ENCODE measurements around the gene MBD2. TPM values are rescaled to one million over a fixed set of nuclear protein-coding genes. Genes with fewer than 3 reads are reported as not detected.

Gene MBD2
- total RNA-seq, 1 experiment from 2014 or later: 37.0 TPM

DNA sequence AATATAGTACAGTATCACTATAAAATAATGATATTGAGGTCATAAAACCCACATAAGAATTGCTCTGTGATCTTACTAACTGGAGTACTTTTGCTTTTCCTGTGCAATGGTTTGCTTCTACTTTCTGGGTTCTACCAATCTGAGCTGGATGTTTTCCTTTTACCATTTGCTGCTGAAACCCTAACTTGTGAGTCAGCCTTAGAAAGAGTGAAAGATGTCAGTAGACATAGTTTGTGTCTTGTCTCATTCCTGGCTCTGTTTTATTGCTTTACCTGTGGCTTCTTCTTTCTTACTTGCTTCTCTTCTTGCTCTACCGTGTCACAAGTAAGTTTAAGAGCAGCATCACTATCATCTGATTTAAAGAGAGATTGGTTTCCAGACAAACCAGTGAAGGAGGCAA is 61.0 kb downstream of the MBD2 start:
- no peaks in the 10 kb centered on the region for H3F3A ChIP-seq (ENCODE audit: low read length, unreplicated experiment)
- H2AFZ ChIP-seq (ENCODE audit: low read length): no peak overlapping the region
- no peaks in the 10 kb centered on the region for H3K9me2 ChIP-seq (replicated peaks; ENCODE audit: low read length)
- peak; percentile 41 for DNase-seq
- no peaks in the 10 kb centered on the region for H4K20me1 ChIP-seq (ENCODE audit: low read length)
- H3K27me3 ChIP-seq (ENCODE audit: low read length): no peaks in the 10 kb centered on the region
- no peaks in the 10 kb centered on the region for H3K9me3 ChIP-seq (ENCODE audit: low read length)
- ATAC-seq: peak; percentile 41
- POLR2A ChIA-PET (ENCODE audit: unreplicated experiment): interaction anchor here (0.6 kb wide), 1 partner anchor 30 kb away, joined by 4 read pairs; no protein-coding TSS in a partner anchor
- no peak overlapping the region for H3K27ac ChIP-seq (ENCODE audit: low read length)
- H3K79me2 ChIP-seq (ENCODE audit: low read length): peaks cover 10% of the 10 kb centered on the region; the same call in 1 of the 2 replicates
- H3K9ac ChIP-seq (ENCODE audit: low read length): no peak overlapping the region
- peaks cover 31% of the 10 kb centered on the region for H3K4me1 ChIP-seq (ENCODE audit: insufficient read depth, low read length)
- H3K4me3 ChIP-seq (ENCODE audit: low read length): no peak overlapping the region
- TF ChIP-seq EZH2 (IDR thresholded peaks at IDR 0.05; ENCODE audit: low read length, unreplicated experiment): no peak
- TF ChIP-seq, protein P1, sequence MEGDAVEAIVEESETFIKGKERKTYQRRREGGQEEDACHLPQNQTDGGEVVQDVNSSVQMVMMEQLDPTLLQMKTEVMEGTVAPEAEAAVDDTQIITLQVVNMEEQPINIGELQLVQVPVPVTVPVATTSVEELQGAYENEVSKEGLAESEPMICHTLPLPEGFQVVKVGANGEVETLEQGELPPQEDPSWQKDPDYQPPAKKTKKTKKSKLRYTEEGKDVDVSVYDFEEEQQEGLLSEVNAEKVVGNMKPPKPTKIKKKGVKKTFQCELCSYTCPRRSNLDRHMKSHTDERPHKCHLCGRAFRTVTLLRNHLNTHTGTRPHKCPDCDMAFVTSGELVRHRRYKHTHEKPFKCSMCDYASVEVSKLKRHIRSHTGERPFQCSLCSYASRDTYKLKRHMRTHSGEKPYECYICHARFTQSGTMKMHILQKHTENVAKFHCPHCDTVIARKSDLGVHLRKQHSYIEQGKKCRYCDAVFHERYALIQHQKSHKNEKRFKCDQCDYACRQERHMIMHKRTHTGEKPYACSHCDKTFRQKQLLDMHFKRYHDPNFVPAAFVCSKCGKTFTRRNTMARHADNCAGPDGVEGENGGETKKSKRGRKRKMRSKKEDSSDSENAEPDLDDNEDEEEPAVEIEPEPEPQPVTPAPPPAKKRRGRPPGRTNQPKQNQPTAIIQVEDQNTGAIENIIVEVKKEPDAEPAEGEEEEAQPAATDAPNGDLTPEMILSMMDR (conservative IDR thresholded peaks at IDR 0.05; ENCODE audit: low read depth, low read length): no peak
- no peak for TF ChIP-seq EZH2phosphoT487 (IDR thresholded peaks at IDR 0.05; ENCODE audit: borderline replicate concordance, low read length)
- intact Hi-C loops (cut with micrococcal nuclease): loop anchor here (5.0 kb wide), 1 partner anchor 59 kb away; the partner anchor contains the start of gene MBD2
- CTCF ChIA-PET: no interaction called here
- BruUV-seq (replicated peaks): no TSS peak
- H3K4me2 ChIP-seq (ENCODE audit: low read length): no peak overlapping the region
- H3K36me3 ChIP-seq (ENCODE audit: low read depth, low read length): peaks cover 41% of the 10 kb centered on the region

DNA sequence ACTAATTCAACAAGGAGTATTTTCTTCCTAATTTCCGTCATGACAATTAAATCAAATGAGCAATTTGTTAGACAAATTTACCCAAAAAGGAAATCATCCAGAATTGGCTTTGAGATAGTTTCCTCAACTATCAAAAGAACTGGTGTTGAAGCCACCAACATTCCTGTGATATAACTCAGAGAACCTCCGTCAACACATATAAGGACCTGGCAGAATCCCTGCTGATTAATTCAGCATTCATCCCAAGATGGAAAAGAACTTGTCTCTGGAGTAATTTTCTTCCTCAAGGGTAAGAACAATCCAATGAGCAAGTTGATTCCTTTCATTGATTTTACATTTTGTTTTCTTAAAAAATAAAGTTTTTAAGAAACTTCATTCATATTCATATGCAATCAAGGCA is 62.0 kb downstream of the MBD2 start:
- no peak overlapping the region for H3K9ac ChIP-seq (ENCODE audit: low read length)
- no peak for TF ChIP-seq EZH2phosphoT487 (IDR thresholded peaks at IDR 0.05; ENCODE audit: borderline replicate concordance, low read length)
- TF ChIP-seq EZH2 (IDR thresholded peaks at IDR 0.05; ENCODE audit: low read length, unreplicated experiment): no peak
- TF ChIP-seq, protein P1 (conservative IDR thresholded peaks at IDR 0.05; ENCODE audit: low read depth, low read length): no peak
- BruUV-seq (replicated peaks): no TSS peak
- CTCF ChIA-PET: interaction anchor here (0.6 to 0.7 kb wide), 2 partner anchors 58 to 154 kb away, joined by 4 to 5 read pairs; no protein-coding TSS in a partner anchor
- no peak overlapping the region for H3K4me3 ChIP-seq (ENCODE audit: low read length)
- H3K9me2 ChIP-seq (replicated peaks; ENCODE audit: low read length): no peaks in the 10 kb centered on the region
- peak overlapping the region; percentile 38 for H3K27ac ChIP-seq (ENCODE audit: low read length)
- H3K9me3 ChIP-seq (ENCODE audit: low read length): no peaks in the 10 kb centered on the region
- no peaks in the 10 kb centered on the region for H4K20me1 ChIP-seq (ENCODE audit: low read length)
- H2AFZ ChIP-seq (ENCODE audit: low read length): no peak overlapping the region
- peaks cover 10% of the 10 kb centered on the region; the same call in 1 of the 2 replicates for H3K79me2 ChIP-seq (ENCODE audit: low read length)
- intact Hi-C loops (cut with micrococcal nuclease): loop anchor here (5.0 kb wide), 1 partner anchor 60 kb away; the partner anchor contains the start of gene MBD2
- H3K4me2 ChIP-seq (ENCODE audit: low read length): peak overlapping the region; percentile 26
- POLR2A ChIA-PET (ENCODE audit: unreplicated experiment): interaction anchor here (0.5 kb wide), 1 partner anchor 286 kb away, joined by 5 read pairs; no protein-coding TSS in a partner anchor
- ATAC-seq: peak; percentile 76
- DNase-seq: peak; percentile 83
- H3K36me3 ChIP-seq (ENCODE audit: low read depth, low read length): peaks cover 47% of the 10 kb centered on the region
- no peaks in the 10 kb centered on the region for H3F3A ChIP-seq (ENCODE audit: low read length, unreplicated experiment)
- H3K27me3 ChIP-seq (ENCODE audit: low read length): no peaks in the 10 kb centered on the region
- peaks cover 31% of the 10 kb centered on the region for H3K4me1 ChIP-seq (ENCODE audit: insufficient read depth, low read length)

DNA sequence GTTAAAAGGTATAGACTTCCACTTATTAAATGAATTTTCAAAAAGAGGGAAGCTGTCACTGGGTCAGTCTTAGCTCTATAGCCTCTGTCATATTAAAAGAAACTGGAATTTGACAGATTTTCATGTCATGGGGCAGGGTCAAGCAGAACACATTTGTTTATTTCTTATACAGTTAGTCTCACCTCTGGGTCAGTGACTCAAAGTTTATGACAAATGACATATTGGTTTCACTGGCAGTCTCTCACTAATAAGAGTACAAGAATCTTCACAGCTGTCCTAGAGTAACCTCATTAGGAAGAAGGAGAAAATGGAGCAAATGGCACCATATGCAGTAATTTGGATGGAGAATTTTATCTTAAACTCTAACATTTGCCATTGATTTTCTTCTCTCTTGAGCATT is 63.2 kb downstream of the MBD2 start:
- Histone ChIP-seq H3K36me3 (ENCODE audit: low read depth, low read length) (peaks cover 47% of the 10 kb centered on the region), H3K4me3 (ENCODE audit: low read length) (no peak overlapping the region), H3K9me2 (replicated peaks; ENCODE audit: low read length) (no peaks in the 10 kb centered on the region), H3K4me1 (ENCODE audit: insufficient read depth, low read length) (peaks cover 31% of the 10 kb centered on the region), H4K20me1 (ENCODE audit: low read length) (no peaks in the 10 kb centered on the region), H3K27ac (ENCODE audit: low read length) (no peak overlapping the region), H3K27me3 (ENCODE audit: low read length) (no peaks in the 10 kb centered on the region), H3F3A (ENCODE audit: low read length, unreplicated experiment) (no peaks in the 10 kb centered on the region), H3K9ac (ENCODE audit: low read length) (no peak overlapping the region), H3K79me2 (ENCODE audit: low read length) (peaks cover 10% of the 10 kb centered on the region; the same call in 1 of the 2 replicates), H2AFZ (ENCODE audit: low read length) (no peak overlapping the region), H3K9me3 (ENCODE audit: low read length) (no peaks in the 10 kb centered on the region), H3K4me2 (ENCODE audit: low read length) (no peak overlapping the region)
- no TSS peak for BruUV-seq (replicated peaks)
- ChIA-PET POLR2A (ENCODE audit: unreplicated experiment) (no interaction called here), CTCF (no interaction called here)
- intact Hi-C loops (cut with micrococcal nuclease): loop anchor here (5.0 kb wide), 1 partner anchor 61 kb away; the partner anchor contains the start of gene MBD2
- ATAC-seq (peak; percentile 20), DNase-seq (peak; percentile 31)
- TF ChIP-seq EZH2 (IDR thresholded peaks at IDR 0.05; ENCODE audit: low read length, unreplicated experiment): no peak
- no peak for TF ChIP-seq EZH2phosphoT487 (IDR thresholded peaks at IDR 0.05; ENCODE audit: borderline replicate concordance, low read length)
- TF ChIP-seq, protein P1 (conservative IDR thresholded peaks at IDR 0.05; ENCODE audit: low read depth, low read length): no peak
